Tibial nerve (tissue), 4 donors: Measurements from ENCODE around the gene DHX58.

ENCODE experiments used
- EP300 ChIP-seq, 2 donors: sonication (generic); formaldehyde crosslinking; IDR thresholded peaks; one replicate each; pipeline ENCODE4 v1.6.1; 2017; ENCODE audit warnings: antibody characterized with exemption in 2 of 2, mild to moderate bottlenecking in 1 of 2
- POLR2A ChIP-seq, 2 donors: fragments of 450-650 bp; IDR thresholded peaks; one replicate each; pipeline ENCODE4 v1.6.1; 2017; ENCODE audit warnings: antibody characterized with exemption in 2 of 2, mild to moderate bottlenecking in 2 of 2, moderate library complexity in 2 of 2
- TF ChIP-seq, protein P1 (sequence below), 5 experiments: fragments of 200-600 bp in 3 of 5; fragments of 450-650 bp in 2 of 5; sonication (generic) in 3 of 5; IDR thresholded peaks; one replicate each; pipeline ENCODE4 v1.5.1; 2016 to 2019; ENCODE audit warnings: antibody characterized with exemption in 5 of 5, mild to moderate bottlenecking in 3 of 5, moderate library complexity in 2 of 5

DNA sequence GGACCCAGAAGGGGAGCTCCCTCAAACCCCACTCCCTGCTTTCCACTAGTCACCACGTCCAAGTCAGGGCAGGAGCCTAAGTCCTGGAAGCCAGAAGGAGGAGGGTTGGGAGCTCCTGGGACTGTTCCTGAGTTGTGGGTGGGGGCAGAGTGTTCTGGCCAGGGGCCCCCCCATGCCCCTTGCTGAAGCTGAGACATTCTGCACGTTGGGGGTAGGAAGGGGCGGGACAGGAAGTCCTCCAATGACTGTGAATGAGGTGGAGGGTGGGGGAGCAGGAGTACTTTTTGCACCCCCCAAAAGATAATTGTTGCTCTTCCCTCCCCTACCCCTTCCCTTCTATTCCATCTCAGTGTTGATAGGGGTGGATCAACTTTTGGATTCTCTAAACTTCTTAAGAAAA lies 40.7 kb downstream of the DHX58 start:
- TF ChIP-seq, protein P1, sequence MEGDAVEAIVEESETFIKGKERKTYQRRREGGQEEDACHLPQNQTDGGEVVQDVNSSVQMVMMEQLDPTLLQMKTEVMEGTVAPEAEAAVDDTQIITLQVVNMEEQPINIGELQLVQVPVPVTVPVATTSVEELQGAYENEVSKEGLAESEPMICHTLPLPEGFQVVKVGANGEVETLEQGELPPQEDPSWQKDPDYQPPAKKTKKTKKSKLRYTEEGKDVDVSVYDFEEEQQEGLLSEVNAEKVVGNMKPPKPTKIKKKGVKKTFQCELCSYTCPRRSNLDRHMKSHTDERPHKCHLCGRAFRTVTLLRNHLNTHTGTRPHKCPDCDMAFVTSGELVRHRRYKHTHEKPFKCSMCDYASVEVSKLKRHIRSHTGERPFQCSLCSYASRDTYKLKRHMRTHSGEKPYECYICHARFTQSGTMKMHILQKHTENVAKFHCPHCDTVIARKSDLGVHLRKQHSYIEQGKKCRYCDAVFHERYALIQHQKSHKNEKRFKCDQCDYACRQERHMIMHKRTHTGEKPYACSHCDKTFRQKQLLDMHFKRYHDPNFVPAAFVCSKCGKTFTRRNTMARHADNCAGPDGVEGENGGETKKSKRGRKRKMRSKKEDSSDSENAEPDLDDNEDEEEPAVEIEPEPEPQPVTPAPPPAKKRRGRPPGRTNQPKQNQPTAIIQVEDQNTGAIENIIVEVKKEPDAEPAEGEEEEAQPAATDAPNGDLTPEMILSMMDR (IDR thresholded peaks at IDR 0.05) = no peak
- TF ChIP-seq POLR2A (IDR thresholded peaks at IDR 0.05) (no peak), EP300 (IDR thresholded peaks at IDR 0.05) (no peak)
